Pons (tissue), 1 donor: Measurements from ENCODE around the gene STK36.

Experiments used
- DNase-seq: peaks from one replicate; pipeline ENCODE4 v3.0.0-alpha.2; 2016; ENCODE audit warnings: low spot score

STK36 gene

DNA sequence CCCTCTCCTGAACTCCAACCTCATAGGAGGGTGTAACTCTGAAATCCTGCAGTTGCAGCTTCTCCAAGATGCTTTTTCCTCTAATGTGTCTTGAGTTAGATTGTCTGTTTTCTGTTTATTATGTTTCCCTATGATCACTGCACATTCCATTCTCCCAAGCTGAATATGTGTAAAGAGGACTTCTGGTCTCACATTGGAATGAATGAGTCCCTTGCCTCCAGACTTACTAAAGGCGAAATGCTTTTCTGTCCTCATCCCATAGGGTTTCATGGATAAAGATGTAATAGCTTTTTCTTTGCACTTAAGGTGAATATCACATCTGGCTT is 74.5 kb downstream of the STK36 start:
- DNase-seq, result peak; percentile 57

DNA sequence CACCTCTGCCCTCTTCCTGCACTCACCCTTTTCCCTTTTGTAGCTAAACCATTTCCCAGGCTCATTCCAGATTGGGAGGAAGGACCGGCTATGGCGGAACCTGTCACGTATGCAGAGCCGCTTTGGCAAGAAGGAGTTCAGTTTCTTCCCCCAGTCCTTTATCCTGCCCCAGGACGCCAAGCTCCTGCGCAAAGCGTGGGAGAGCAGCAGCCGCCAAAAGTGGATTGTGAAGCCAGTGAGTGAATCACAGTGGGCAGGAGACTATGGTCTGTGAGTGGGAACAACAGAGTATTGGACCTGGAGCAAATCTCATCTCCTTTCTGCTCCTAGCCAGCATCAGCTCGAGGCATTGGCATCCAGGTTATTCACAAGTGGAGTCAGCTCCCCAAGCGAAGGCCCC is 75.1 kb downstream of the STK36 start:
- no peak for DNase-seq

DNA sequence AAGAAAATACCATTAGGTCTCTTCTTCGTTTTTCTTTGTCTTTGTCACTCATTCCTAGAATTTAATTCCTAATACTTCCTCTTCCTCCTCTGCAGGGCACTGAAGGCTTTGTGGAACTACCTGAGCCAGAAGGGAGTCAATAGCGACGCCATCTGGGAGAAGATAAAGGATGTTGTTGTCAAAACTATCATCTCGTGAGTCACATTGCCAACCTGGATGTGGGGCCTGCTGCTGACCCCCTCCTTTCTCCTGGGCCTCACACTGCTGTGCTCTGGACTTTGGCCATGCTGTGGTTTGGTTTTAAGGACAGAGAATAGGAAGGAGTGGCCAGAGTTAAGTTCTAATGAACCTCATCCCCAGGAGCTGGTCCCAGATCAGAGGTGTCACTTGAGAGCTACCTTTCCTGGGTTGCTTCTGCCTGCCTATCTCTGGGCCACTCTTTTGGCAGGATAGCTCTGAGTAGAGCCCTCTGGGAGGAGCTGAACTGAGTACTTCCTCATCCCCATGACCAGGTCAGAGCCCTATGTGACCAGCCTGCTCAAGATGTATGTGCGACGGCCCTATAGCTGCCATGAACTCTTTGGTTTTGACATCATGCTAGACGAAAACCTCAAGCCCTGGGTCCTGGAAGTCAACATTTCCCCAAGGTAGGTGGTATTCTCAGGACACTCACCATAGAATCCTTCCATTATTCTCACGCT is 77.0 kb downstream of the STK36 start:
- DNase-seq, result no peak
